HG03159 (cell line): ENCODE data around the gene PDK1.
"Not testable (repeated sequence)": the region's sequence is repeated elsewhere in the genome, so short reads cannot be mapped to it uniquely, and the experiment has no call there.

Experiments used
- ATAC-seq: cut with Tn5 transposase; IDR thresholded peaks from one replicate; pipeline ENCODE4 v1.9.1; 2021; ENCODE audit warnings: mild to moderate bottlenecking, moderate library complexity; ENCODE audit not compliant: unreplicated experiment

PDK1 gene

DNA sequence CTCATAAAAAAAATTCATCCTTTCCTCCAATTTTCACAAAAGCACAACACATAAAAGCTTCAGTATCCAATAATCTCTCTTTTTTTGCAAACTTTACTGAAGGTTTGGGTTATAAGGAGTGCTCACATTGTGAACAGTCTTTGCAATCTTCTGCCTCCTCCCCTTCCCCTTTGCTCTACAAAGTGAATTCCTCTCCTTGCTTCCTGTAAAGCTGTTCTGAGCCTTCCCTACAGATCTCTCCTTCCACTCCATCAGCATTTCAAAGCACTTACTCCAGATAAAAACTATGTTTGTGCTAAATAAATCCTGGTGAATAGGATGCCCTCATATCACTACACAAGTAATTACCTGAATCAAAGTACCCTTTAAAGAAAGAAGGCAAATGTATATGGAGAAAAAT, 4.6 kb upstream of the PDK1 start:
- no peak for ATAC-seq

- ATAC-seq: no peak
Measured at GRCh38 chr2:172552547-172553291, 3.2 kb upstream of the PDK1 start.

DNA sequence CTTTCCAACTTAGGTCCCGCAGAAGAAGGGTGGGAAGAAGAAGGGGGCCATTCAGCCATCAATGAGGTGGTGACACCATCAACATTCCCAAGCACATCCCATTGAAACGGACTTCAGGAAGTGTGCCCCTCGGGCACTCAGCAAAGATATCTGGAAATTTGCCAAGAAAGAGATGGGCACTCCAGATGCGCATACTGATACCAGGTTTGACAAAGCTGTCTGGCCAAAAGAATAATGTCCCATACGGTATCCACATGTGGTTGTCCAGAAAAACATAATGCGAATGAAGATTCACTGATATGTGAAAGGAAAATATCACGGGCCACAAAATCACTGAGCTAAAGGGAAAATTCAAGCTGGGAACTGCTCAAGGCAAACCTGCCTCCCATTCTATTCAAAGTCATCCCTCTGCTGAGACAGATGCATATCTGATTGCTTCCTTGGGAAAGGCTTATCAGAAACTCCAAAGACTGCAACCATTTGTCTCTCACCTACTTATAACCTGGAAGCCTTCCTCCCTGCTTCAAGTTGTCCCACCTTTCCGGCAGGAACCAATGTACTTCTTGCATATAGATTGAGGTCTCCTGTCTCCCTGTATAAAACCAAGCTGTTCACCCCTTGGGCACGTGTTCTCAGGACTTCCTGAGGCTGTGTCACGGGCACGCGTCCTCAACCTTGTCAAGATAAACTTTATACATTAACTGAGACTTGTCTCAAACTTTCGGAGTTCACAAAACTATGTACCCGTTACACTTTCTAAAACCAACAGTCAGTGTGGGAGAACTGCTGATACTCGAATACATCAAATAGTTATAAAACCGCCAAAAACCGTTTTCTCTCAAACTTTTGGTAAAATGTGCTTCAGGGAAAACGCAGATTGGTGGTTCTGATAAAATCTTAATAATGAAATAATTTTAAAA, 1.3 kb upstream of the PDK1 start:
- ATAC-seq: no peak

DNA sequence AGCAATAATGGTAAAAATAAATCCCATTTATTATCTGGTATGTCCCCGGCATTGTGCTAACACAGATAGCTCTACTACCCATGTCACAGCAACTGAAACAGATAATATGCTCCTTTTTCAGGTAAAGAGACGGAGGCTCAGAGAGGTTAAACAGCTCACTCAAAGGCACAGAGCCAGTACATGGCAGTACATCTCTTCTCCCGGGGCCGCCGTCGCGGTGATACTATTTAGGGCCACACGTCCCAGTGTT, 693 bp upstream of the PDK1 start:
- peak; percentile 22 for ATAC-seq

GRCh38 chr2:172556284-172557033, 569 bp downstream of the PDK1 start:
- ATAC-seq: peak; percentile 70

DNA sequence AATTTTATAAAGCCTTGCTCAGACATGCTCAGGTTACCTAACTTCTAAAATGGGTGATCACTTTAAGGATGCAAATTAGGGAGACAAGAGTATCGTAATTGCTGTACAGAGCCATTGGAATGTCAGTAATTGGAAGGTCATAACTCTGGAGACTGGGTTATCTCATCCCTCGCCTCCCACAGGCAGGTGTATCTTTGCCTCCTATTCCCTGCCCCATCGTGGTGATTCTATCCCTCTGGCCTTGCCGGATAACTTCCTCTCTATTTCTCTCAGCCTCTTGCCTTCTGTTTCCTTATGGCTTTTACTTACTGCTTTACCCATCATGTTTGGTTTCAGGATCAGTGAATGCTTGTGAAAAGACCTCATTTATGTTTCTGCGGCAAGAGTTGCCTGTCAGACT, 2.5 kb downstream of the PDK1 start:
- no peak for ATAC-seq

DNA sequence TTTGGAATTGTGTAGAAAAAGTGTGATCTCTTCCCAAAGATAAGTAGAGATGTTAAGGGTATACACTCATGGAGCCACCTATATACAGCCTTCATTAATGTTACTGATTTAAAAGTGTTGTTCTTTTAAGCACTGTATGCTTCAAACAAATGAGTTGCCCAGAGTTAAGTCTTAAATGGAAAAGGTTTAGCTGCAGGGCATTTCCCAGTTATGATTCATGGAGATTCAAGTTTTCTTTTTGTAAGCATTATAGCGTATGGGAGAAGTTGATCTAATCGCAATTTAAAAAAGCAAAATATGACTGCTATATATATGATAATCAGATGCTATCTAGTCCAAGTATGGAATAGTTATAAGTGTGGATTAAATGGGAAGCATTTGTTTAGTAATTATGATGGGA, 4.8 kb downstream of the PDK1 start:
- ATAC-seq: no peak

GRCh38 chr2:172561270-172561669, 5.4 kb downstream of the PDK1 start:
- ATAC-seq: no peak

DNA sequence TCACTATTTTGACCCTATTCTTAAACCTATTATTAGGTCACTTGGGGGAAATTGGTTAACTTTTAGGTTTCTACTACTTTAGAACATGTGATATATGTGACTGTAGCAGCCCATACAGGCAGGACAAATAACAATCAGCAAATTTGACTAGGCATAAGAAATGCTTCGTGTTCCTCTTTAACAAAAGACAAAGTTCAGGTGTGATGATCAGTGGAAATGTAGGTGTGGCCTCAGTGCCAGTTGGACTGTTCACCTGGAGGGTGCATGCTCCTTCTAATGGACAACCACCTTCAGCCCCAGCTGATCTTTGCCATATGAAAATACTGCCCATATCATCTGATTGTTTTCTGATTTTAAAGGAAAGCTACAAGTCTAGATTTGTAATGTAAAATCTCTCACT, 6.4 kb downstream of the PDK1 start:
- no peak for ATAC-seq

DNA sequence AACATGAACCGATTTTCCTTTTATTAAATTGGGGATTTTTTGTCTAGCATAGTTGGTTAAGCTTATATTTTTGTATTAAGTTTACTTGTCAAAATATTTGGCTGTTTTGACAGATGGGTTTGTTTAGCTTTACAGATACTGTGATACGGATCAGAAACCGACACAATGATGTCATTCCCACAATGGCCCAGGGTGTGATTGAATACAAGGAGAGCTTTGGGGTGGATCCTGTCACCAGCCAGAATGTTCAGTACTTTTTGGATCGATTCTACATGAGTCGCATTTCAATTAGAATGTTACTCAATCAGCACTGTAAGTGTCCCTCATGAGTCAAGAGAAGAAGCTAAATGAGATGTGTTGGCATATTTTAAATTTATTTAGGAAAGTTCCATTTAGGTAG, 8.5 kb downstream of the PDK1 start:
- ATAC-seq: no peak

GRCh38 chr2:172571245-172571644, 15.4 kb downstream of the PDK1 start:
- ATAC-seq: no peak

DNA sequence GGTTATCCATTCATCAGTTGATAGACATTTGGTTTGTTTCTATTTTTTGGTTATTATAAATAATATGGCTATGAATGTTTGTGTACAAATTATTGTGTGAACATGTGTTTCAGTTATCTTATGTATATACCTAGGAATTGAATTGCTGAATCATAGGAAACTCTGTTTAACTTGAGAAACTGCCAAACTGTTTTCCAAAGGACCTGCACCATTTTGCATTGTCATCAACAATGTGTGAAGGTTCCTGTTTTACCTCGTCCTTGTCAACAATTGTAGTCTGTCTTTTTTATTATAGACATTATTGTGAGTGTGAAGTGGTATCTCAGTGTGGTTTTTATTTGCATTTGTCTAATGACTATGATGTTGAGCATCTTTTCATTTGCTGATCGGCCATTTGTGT, 17.1 kb downstream of the PDK1 start:
- no peak for ATAC-seq

DNA sequence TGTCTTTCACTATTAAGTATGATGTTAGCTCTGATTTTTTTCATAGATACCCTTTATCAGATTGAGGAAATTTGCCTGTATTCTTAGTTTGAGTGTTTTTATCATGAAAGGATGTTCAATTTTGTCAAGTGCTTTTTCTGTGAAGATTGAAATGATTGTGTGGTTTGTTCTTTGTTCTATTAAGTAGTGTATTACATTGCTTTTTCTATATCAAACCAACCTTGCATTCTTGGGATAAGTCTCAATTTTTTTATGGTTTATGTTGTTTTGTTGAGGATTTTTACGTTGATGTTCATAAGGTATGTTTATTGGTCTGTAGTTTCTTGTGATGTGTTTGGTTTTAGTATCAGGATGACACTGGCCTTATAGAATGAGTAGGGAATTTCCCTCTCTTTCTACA, 19.1 kb downstream of the PDK1 start:
- no peak for ATAC-seq

DNA sequence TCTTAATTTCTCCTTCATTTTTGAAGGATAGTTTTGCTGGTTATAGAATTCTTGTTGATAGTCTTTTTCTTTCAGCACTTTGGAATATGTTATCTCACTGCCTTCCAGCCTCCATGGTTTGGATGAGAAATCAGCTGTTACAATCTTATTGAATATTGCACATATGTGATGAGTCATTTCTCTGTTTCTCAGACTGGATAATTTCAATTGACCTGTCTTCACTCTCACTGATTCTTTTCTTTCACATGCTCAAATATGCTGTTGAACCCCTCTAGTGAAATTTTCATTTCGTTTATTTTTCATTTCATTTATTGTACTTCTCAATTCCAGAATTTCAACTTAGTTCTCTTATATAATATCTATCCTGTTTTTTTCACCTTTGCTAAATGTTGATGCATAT, 22.2 kb downstream of the PDK1 start:
- no peak for ATAC-seq

- no peak for ATAC-seq
Measured at GRCh38 chr2:172578860-172579512, 23.1 kb downstream of the PDK1 start.

DNA sequence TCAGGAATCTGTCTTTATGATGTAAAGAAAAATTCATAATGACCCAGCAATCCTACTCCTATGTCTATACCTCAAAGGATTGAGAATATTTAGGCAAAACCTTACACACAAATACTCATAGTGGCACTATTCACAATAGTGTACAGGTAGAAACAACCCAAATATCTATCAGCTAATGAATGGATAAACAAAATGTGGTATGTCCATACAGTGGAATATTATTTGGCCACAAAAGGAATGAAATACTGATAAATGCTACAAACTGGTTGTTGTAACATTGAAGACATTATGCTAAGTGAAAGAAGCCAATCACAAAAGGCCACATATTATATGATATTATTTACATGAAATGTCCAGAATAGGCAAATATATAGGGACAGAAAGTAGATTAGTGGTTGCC, 24.7 kb downstream of the PDK1 start:
- no peak for ATAC-seq

DNA sequence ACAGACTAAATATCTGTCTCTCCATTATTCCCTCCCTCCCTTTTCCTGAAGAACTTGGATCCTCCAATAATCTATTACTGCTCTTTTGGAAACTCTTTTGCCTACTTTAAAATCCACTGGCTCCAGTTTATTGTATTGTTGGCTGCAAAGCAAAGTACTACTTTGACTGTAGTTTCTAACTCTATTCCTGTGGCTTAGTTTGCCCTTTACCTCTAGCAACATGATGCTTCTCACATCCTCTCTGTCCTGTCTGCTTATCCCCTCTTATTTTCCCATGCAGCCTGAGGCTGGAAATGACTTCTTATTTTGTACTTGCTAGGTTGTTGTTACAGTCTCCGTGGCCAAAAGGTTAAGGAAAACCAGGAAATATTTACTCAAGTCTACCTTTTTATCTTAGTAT, 26.8 kb downstream of the PDK1 start:
- no peak for ATAC-seq

- no peak for ATAC-seq
Measured at GRCh38 chr2:172586245-172586891, 30.5 kb downstream of the PDK1 start.

DNA sequence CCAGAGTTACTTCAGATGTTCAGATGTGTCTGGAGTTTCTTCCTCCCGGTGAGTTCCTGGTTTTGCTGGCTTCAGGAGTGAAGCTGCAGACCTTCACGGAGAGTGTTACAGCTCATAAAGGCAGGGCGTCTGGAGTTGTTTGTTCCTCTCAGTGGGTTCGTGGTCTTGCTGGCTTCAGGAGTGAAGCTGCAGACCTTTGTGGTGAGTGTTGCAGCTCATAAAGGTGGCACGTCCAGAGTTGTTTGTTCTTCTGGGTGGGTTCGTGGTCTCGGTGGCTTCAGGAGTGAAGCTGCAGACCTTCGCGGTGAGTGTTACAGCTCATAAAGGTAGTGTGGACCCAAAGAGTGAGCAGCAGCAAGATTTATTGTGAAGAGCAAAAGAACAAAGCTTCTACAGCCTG, 31.3 kb downstream of the PDK1 start:
- ATAC-seq: not testable (repeated sequence)

GRCh38 chr2:172588931-172589330, 33.0 kb downstream of the PDK1 start:
- no peak for ATAC-seq

- ATAC-seq: not testable (repeated sequence)
Measured at GRCh38 chr2:172591386-172591785, 35.5 kb downstream of the PDK1 start.
